Thyroid gland (tissue), 4 donors: ENCODE data around the gene RAB31. TPM values are rescaled to one million over a fixed set of nuclear protein-coding genes. Genes with fewer than 3 reads are reported as not detected.
"Not testable (repeated sequence)": the region's sequence is repeated elsewhere in the genome, so short reads cannot be mapped to it uniquely, and the experiment has no call there.

Source experiments
- DNase-seq, 2 donors: peaks; one replicate each; pipeline ENCODE4 v3.0.0-alpha.2; 2019
- H3K27ac ChIP-seq, 3 donors: fragments of 200-600 bp; sonication (generic); 1 replicate in 2 of 3; 2 replicates in 1 of 3; pipeline ENCODE4 v1.5.1; 2016 to 2019; ENCODE audit warnings: mild to moderate bottlenecking in 1 of 3, moderate library complexity in 1 of 3
- H3K27me3 ChIP-seq: fragments of 200-600 bp; sonication (generic); one replicate; pipeline ENCODE4 v1.5.1; 2019
- H3K36me3 ChIP-seq, 2 donors: fragments of 200-600 bp; sonication (generic); one replicate each; pipeline ENCODE4 v1.5.1; 2016 to 2019
- H3K4me1 ChIP-seq, 2 donors: fragments of 200-600 bp; sonication (generic); one replicate each; pipeline ENCODE4 v1.5.1; 2017 to 2019
- H3K4me3 ChIP-seq, 3 donors: fragments of 200-600 bp; sonication (generic); replicated peaks in 1 of 3; 1 replicate in 2 of 3; 2 replicates in 1 of 3; pipeline ENCODE4 v1.5.1; 2016; ENCODE audit warnings: mild to moderate bottlenecking in 1 of 3
- H3K9me3 ChIP-seq: fragments of 200-600 bp; sonication (generic); one replicate; pipeline ENCODE4 v1.5.1; 2017
- POLR2A ChIP-seq, 2 donors: fragments of 450-650 bp; IDR thresholded peaks; one replicate each; pipeline ENCODE4 v1.6.1; 2017; ENCODE audit warnings: antibody characterized with exemption in 2 of 2, mild to moderate bottlenecking in 2 of 2, moderate library complexity in 1 of 2
- WGBS, 2 donors: methylation state at CpG; one replicate each; pipeline ENCODE4 v1.1.5; 2017; 5-methylcytosine and 5-hydroxymethylcytosine counted together
- intact Hi-C: fragments of 100-400 bp; cut with DNase I; formaldehyde crosslinking; loops from one replicate; pipeline ENCODE4 v1.15.1; 2023
- total RNA-seq, 4 donors: library from RNA; depleted of rRNA; stranded (reverse); fragments of >200 nt; gene quantifications; one replicate each; pipeline ENCODE4 v1.2.3, GENCODE V29; 2016
- TF ChIP-seq, protein P1 (sequence below), 6 experiments: fragments of 200-600 bp in 3 of 6; fragments of 450-650 bp in 3 of 6; sonication (generic) in 3 of 6; IDR thresholded peaks; one replicate each; pipeline ENCODE4 v1.5.1; 2016 to 2019; ENCODE audit warnings: antibody characterized with exemption in 6 of 6, mild to moderate bottlenecking in 2 of 6, inconsistent platforms in 1 of 6, moderate library complexity in 1 of 6

Gene RAB31
- total RNA-seq, 4 donors from 2014 or later = 33.9 to 72.7 (median 40.8) TPM

DNA sequence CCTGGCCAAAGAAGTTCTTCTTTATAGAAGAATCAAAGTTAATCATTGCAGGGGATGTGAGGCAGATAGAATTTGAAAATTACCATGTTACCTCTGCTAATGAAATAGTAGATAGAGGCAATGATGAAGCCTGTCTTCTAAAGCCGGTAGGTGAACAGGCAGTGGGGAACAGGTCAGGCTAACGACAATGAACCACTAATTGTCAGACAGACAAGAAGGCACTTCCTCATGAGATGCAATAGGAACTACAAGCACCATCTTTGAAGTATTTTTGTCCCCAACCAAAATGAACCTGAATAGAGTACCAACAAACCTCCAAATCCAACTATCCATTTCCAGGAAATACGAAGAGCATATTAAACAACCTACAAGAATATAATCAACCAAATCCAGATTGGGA is 41.6 kb upstream of the RAB31 start:
- intact Hi-C loops = no loop called here
- no peaks in the 10 kb centered on the region for H3K27me3 ChIP-seq
- no peak overlapping the region for H3K4me3 ChIP-seq
- TF ChIP-seq POLR2A (IDR thresholded peaks at IDR 0.05) = no peak
- TF ChIP-seq, protein P1, sequence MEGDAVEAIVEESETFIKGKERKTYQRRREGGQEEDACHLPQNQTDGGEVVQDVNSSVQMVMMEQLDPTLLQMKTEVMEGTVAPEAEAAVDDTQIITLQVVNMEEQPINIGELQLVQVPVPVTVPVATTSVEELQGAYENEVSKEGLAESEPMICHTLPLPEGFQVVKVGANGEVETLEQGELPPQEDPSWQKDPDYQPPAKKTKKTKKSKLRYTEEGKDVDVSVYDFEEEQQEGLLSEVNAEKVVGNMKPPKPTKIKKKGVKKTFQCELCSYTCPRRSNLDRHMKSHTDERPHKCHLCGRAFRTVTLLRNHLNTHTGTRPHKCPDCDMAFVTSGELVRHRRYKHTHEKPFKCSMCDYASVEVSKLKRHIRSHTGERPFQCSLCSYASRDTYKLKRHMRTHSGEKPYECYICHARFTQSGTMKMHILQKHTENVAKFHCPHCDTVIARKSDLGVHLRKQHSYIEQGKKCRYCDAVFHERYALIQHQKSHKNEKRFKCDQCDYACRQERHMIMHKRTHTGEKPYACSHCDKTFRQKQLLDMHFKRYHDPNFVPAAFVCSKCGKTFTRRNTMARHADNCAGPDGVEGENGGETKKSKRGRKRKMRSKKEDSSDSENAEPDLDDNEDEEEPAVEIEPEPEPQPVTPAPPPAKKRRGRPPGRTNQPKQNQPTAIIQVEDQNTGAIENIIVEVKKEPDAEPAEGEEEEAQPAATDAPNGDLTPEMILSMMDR (IDR thresholded peaks at IDR 0.05) = no peak
- H3K9me3 ChIP-seq = no peaks in the 10 kb centered on the region
- 89 to 94% methylated on average over 3 of the region's 3 CpGs for WGBS, 2 donors
- DNase-seq = no peak
- no peaks in the 10 kb centered on the region for H3K36me3 ChIP-seq
- no peak overlapping the region for H3K27ac ChIP-seq
- H3K4me1 ChIP-seq = no peaks in the 10 kb centered on the region

DNA sequence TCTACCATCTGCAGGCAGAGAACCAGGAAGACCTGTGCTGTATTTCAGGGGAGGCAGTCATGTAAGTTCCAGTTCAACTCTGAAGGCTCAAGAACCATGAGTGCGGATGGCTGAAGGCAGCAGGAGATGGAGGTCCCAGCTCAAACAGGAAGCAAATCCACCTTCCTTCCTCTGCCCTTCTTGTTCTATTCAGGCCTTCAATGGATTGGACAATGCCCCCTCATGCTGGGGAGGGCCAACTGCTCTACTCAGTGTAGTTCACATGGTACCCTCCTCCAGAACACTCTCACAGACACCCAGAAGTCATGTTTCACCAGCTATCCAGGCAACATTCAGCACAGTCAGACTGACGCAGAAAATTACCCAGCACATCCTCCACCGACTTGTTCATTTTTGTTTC is 39.1 kb upstream of the RAB31 start:
- H3K9me3 ChIP-seq = no peaks in the 10 kb centered on the region
- H3K4me1 ChIP-seq = peaks cover 0 to 4% of the 10 kb centered on the region in 2 donors
- H3K4me3 ChIP-seq = no peak overlapping the region
- no peak for TF ChIP-seq POLR2A (IDR thresholded peaks at IDR 0.05)
- TF ChIP-seq, protein P1 (IDR thresholded peaks at IDR 0.05) = no peak
- H3K27ac ChIP-seq = no peak overlapping the region
- intact Hi-C loops = no loop called here
- DNase-seq = no peak
- no peaks in the 10 kb centered on the region for H3K27me3 ChIP-seq
- H3K36me3 ChIP-seq = no peaks in the 10 kb centered on the region
- 95 to 98% methylated on average over 3 of the region's 3 CpGs for WGBS, 2 donors

DNA sequence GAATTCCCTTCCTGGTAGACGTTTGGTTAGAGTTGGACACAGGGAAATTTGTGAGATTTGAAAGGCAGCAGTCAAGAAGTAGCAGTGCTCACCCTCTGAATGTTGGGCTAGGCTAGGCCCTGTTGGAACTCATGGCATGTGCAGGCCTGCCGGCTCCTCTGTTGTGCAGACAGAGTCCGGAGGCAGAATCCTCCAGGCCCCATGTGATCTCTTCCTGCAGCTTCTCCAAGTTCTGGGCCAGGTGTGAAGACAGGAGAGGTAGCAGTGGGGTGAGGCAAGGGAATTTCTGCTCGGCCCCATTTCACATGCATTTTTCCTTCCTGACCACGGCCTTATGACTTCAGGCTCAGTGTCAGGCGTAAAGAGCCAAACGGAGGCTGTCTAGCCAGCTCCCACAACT is 36.9 kb upstream of the RAB31 start:
- 93 to 94% methylated on average over 7 of the region's 7 CpGs for WGBS, 2 donors
- intact Hi-C loops = no loop called here

DNA sequence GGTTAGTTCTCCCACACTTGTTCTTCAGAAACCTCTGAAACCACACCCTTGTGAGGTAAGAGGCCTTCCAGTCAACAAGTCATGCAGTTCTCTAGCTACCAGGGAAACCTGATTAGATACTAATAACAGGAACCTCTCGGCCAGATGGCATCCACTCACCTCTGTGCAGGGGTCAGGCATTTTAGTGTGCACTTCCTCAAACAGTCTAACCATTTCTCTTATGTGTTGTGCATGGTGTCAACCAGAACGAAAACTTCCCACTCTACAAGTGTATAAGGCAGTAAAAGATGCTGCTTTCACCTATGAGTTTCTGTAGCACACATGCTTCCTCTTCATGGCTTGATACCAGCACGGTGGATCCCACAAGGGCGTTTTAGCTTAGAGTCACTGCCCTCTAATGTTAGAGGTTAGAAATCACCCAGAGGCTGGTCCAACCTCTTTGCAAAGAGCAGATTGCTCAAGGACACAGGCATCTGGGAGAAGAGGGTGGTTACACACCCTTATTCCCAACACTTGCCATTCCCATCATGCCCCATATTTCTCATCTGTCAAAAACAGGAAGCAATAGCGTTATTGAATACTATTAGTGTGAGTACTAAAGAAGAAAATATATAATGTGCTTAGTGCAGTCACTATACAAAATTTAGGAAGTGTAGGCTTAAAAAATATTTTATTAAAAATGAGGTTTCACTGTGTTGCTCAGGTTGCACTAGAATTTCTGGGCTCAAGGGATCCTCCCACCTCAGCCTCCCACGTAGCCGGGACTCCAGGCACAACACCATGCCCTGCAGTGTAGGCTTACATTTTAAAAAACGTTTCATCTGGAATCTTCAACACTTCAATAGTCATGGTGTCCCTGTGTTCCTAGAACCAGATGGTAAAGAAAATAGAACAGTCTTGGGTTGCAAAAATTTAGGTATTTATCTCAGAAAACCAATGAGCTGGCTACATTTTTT is 34.5 kb upstream of the RAB31 start:
- no peak overlapping the region for H3K27ac ChIP-seq
- no peaks in the 10 kb centered on the region for H3K27me3 ChIP-seq
- 45 to 59% methylated on average over 8 of the region's 8 CpGs for whole genome bisulfite sequencing, 2 donors
- H3K9me3 ChIP-seq = no peaks in the 10 kb centered on the region
- TF ChIP-seq, protein P1 (IDR thresholded peaks at IDR 0.05) = no peak
- no peak for TF ChIP-seq POLR2A (IDR thresholded peaks at IDR 0.05)
- DNase-seq = peak in 1 of 2 donors; percentile 8
- H3K36me3 ChIP-seq = no peaks in the 10 kb centered on the region
- H3K4me3 ChIP-seq = no peak overlapping the region
- intact Hi-C loops = no loop called here
- H3K4me1 ChIP-seq = peaks cover 0 to 4% of the 10 kb centered on the region in 2 donors

More for the DNA sequence above, 36.9 kb upstream of the RAB31 start:
- no peaks in the 10 kb centered on the region for H3K36me3 ChIP-seq
- TF ChIP-seq POLR2A (IDR thresholded peaks at IDR 0.05) = no peak
- TF ChIP-seq, protein P1 (IDR thresholded peaks at IDR 0.05) = no peak
- no peak overlapping the region for H3K27ac ChIP-seq
- H3K4me1 ChIP-seq = peaks cover 0 to 4% of the 10 kb centered on the region in 2 donors
- H3K9me3 ChIP-seq = no peaks in the 10 kb centered on the region
- no peaks in the 10 kb centered on the region for H3K27me3 ChIP-seq
- no peak overlapping the region for H3K4me3 ChIP-seq
- no peak for DNase-seq

DNA sequence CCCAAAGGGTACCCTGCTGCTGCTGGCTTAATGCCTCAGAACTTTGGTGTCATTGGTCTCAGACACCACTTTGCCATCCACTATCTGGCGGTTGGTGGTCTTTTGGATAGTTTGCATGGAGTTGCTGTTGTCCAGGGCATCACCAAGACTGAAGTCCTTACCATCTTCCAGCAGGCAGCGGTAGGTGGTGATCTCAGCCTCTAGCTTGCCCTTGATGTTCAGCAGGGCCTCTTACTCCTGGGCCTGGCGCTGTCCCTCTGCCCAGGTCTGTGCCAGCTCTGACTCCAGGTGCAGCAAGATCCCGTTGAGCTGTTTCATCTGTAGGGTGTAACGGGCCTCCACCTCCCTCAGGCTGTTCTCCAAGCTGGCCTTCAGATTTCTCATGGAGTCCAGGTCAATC is 29.9 kb upstream of the RAB31 start:
- H3K27ac ChIP-seq, H3K4me3 ChIP-seq, intact Hi-C loops, H3K4me1 ChIP-seq, DNase-seq, H3K9me3 ChIP-seq, H3K36me3 ChIP-seq, H3K27me3 ChIP-seq: not testable (repeated sequence)
- WGBS, 2 donors = 96 to 97% methylated on average over 5 of the region's 5 CpGs
